Trophoblast cell (in vitro differentiated cells and primary cell): ENCODE measurements around the gene VENTX.
"Not testable (repeated sequence)": the region's sequence is repeated elsewhere in the genome, so short reads cannot be mapped to it uniquely, and the experiment has no call there.

Source experiments
- DNase-seq, 2 donors: peaks; one replicate each; pipeline ENCODE4 v3.0.0-alpha.2; 2016
- H2AFZ ChIP-seq: 2 replicates; pipeline ENCODE4 v1.6.1; 2013; ENCODE audit warnings: low read length, moderate library complexity, mild to moderate bottlenecking; ENCODE audit not compliant: insufficient read depth, poor library complexity
- H2AK5ac ChIP-seq: 2 replicates; pipeline ENCODE4 v1.6.1; 2013; ENCODE audit warnings: mild to moderate bottlenecking, low read length
- H2BK120ac ChIP-seq: 2 replicates; pipeline ENCODE4 v1.6.1; 2013; ENCODE audit warnings: low read length, mild to moderate bottlenecking, moderate library complexity; ENCODE audit not compliant: insufficient read depth, poor library complexity
- H2BK12ac ChIP-seq: 2 replicates; pipeline ENCODE4 v1.6.1; 2013; ENCODE audit warnings: mild to moderate bottlenecking, low read length, moderate library complexity
- H2BK5ac ChIP-seq: 2 replicates; pipeline ENCODE4 v1.6.1; 2013; ENCODE audit warnings: low read length, low read depth, moderate library complexity, mild to moderate bottlenecking; ENCODE audit not compliant: poor library complexity
- H3K14ac ChIP-seq: 2 replicates; pipeline ENCODE4 v1.6.1; 2013; ENCODE audit warnings: mild to moderate bottlenecking, low read length
- H3K18ac ChIP-seq: 2 replicates; pipeline ENCODE4 v1.6.1; 2013; ENCODE audit warnings: mild to moderate bottlenecking, low read length
- H3K23ac ChIP-seq: 2 replicates; pipeline ENCODE4 v1.6.1; 2013; ENCODE audit warnings: low read length
- H3K27ac ChIP-seq: 2 replicates; pipeline ENCODE4 v1.5.1; 2013; ENCODE audit warnings: low read depth, mild to moderate bottlenecking, inconsistent platforms, low read length, moderate library complexity
- H3K27me3 ChIP-seq: 2 replicates; pipeline ENCODE4 v1.6.1; 2013; ENCODE audit warnings: inconsistent platforms, mild to moderate bottlenecking, low read length, moderate library complexity; ENCODE audit not compliant: insufficient read depth
- H3K36me3 ChIP-seq, 2 experiments: 1 replicate in 1 of 2; 2 replicates in 1 of 2; pipeline ENCODE4 v1.6.1; 2013; ENCODE audit warnings: low read length in 2 of 2, mild to moderate bottlenecking in 2 of 2, moderate library complexity in 1 of 2; ENCODE audit not compliant: insufficient read depth in 2 of 2, control insufficient read depth in 1 of 2
- H3K4ac ChIP-seq: 2 replicates; pipeline ENCODE4 v1.6.1; 2013; ENCODE audit warnings: low read depth, mild to moderate bottlenecking, low read length, moderate library complexity
- H3K4me1 ChIP-seq, 2 experiments: 1 replicate in 1 of 2; 2 replicates in 1 of 2; pipeline ENCODE4 v1.6.1; 2013; ENCODE audit warnings: low read length in 2 of 2, mild to moderate bottlenecking in 2 of 2, moderate library complexity in 1 of 2; ENCODE audit not compliant: insufficient read depth in 2 of 2, control insufficient read depth in 1 of 2
- H3K4me2 ChIP-seq: 2 replicates; pipeline ENCODE4 v1.6.1; 2013; ENCODE audit warnings: inconsistent platforms, mild to moderate bottlenecking, low read length, moderate library complexity
- H3K4me3 ChIP-seq: 2 replicates; pipeline ENCODE4 v1.5.1; 2013; ENCODE audit warnings: mild to moderate bottlenecking, low read depth, low read length, inconsistent platforms
- H3K79me1 ChIP-seq: one replicate; pipeline ENCODE4 v1.6.1; 2013; ENCODE audit warnings: low read length
- H3K79me2 ChIP-seq: 2 replicates; pipeline ENCODE4 v1.6.1; 2013; ENCODE audit warnings: low read length, mild to moderate bottlenecking; ENCODE audit not compliant: control insufficient read depth, insufficient read depth, poor library complexity
- H3K9ac ChIP-seq: 2 replicates; pipeline ENCODE4 v1.6.1; 2013; ENCODE audit warnings: mild to moderate bottlenecking, low read length
- H3K9me3 ChIP-seq: 2 replicates; pipeline ENCODE4 v1.6.1; 2013; ENCODE audit warnings: low read depth, mild to moderate bottlenecking, control low read depth, inconsistent platforms, low read length; ENCODE audit not compliant: insufficient read depth
- H4K12ac ChIP-seq: 2 replicates; pipeline ENCODE4 v1.6.1; 2013; ENCODE audit warnings: low read depth, mild to moderate bottlenecking, low read length, moderate library complexity
- H4K8ac ChIP-seq: 2 replicates; pipeline ENCODE4 v1.6.1; 2013; ENCODE audit warnings: low read depth, mild to moderate bottlenecking, low read length, moderate library complexity
- H4K91ac ChIP-seq: one replicate; pipeline ENCODE4 v1.6.1; 2013; ENCODE audit warnings: low read depth, mild to moderate bottlenecking, low read length, moderate library complexity
- WGBS: extraction: QIAGEN DNeasy Blood & Tissue Kit; methylation state at CpG from one replicate; pipeline ENCODE4 v1.1.7; 2013; ENCODE audit warnings: missing lambda C conversion rate; ENCODE audit not compliant: insufficient read length, insufficient coverage; ENCODE audit errors: extremely low coverage; 5-methylcytosine and 5-hydroxymethylcytosine counted together

VENTX gene

GRCh38 chr10:133234796-133235195 is 2.9 kb upstream of the VENTX start:
- not testable (repeated sequence) for H3K79me1 ChIP-seq, H2AFZ ChIP-seq, H4K12ac ChIP-seq, H2BK12ac ChIP-seq, H3K4me3 ChIP-seq, H3K18ac ChIP-seq, DNase-seq, H3K79me2 ChIP-seq, H3K36me3 ChIP-seq, H3K27ac ChIP-seq, H4K8ac ChIP-seq, H4K91ac ChIP-seq, H3K9me3 ChIP-seq, H3K23ac ChIP-seq, H3K4ac ChIP-seq, H3K14ac ChIP-seq, H3K9ac ChIP-seq, H2AK5ac ChIP-seq, H2BK120ac ChIP-seq, H2BK5ac ChIP-seq, H3K4me2 ChIP-seq
- Histone ChIP-seq H3K27me3 (peaks cover 78% of the 10 kb centered on the region), H3K4me1 (peaks cover 7 to 12% of the 10 kb centered on the region in 2 experiments)
- no CpG with 5 or more reads among the region's 10 CpGs for WGBS

DNA sequence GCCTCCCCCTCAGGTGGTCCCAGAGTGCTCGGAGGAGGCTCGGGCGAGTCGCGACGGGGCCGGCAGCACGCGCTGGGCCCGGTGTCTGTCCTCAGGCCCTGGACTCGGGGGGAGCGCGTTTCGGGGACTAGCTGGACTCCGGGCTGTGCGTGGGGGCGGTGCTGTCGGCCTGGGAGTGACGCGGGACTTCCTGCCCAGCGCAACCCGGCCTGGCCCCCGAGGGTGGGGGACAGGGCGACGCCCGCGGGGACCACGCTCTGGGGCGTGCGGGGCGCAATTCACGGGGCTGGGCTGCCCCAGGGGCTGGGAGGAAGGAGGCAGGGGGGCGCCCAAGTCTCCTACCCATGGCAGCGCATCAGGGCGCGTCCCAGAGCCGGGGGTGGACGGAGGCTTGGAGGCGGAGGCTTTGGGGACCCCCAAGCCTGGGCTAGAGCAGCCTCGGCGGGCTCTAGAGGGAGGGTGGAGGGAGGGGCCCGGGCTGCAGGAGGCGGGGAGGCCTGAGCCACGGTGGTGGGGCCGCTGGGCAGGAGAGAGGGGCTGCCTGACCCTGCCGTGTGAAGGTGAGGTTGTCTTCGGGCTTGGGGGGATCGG is 2.3 kb upstream of the VENTX start:
- Histone ChIP-seq H3K9ac (no peak overlapping the region), H2BK5ac (no peak overlapping the region), H3K36me3 (no peaks in the 10 kb centered on the region), H3K4me3 (no peak overlapping the region), H4K8ac (no peak overlapping the region), H3K18ac (no peak overlapping the region), H4K91ac (no peak overlapping the region), H3K23ac (no peak overlapping the region), H3K79me1 (no peaks in the 10 kb centered on the region), H3K14ac (no peak overlapping the region), H2AFZ (no peak overlapping the region), H3K4ac (no peak overlapping the region), H4K12ac (no peak overlapping the region), H3K79me2 (no peaks in the 10 kb centered on the region), H3K27me3 (peaks cover 74% of the 10 kb centered on the region), H3K27ac (no peak overlapping the region), H2BK120ac (no peak overlapping the region), H3K4me2 (no peak overlapping the region), H3K4me1 (peaks cover 7 to 11% of the 10 kb centered on the region in 2 experiments), H3K9me3 (peaks cover 8% of the 10 kb centered on the region), H2AK5ac (no peak overlapping the region), H2BK12ac (no peak overlapping the region)
- DNase-seq, result no peak
- no CpG with 5 or more reads among the region's 48 CpGs for WGBS

- WGBS, result no CpG with 5 or more reads among the region's 18 CpGs
- Histone ChIP-seq H2AK5ac (no peak overlapping the region), H2AFZ (no peak overlapping the region)
Observed at GRCh38 chr10:133235932-133236331, 1.7 kb upstream of the VENTX start.

DNA sequence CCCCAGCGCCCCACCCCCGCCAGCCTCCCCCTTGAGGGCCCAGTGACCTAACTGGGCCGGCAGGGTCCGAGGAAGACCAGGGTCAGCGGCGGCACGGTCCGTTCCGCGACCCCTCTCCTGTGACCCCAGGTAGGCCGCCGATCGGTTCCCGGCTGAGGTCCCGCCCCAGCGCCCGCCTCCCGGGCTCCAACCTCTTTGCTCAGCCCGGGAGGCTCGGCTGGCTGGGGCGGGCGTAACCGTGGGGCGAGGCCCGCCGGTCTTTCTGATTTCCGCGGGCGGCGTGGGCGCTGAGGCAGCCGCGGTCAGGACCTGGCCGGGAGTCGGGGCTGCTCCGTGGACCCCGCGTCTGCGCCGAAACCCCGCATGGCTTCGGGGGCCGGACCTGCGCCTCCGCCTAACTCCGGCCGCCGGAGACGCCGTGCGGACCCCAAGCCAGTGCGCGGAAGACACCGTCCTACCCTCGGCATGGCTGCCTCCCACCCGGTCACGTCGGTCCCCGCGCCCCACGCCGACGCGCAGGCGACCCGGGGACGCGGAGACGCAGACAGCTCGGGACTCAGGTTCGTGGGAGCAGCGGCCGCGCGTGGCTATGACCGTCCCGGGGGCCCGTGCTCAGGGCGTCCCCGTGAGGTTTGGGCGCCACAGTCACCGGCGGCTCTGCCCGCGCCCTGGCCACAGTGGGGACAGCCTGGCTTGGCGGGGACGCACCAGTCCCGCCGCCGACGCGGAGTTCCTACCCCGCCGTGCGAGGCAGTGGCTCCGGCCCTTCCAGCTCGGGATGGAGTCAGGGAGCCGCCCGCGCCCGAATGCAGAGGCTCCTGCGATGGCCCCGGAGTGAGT is 1.0 kb upstream of the VENTX start:
- Histone ChIP-seq H3K18ac (no peak overlapping the region), H2AFZ (peak overlapping the region; percentile 17), H4K12ac (no peak overlapping the region), H2AK5ac (no peak overlapping the region), H2BK12ac (no peak overlapping the region), H2BK120ac (no peak overlapping the region), H3K9ac (no peak overlapping the region), H4K91ac (no peak overlapping the region), H4K8ac (no peak overlapping the region), H3K4ac (no peak overlapping the region), H3K23ac (no peak overlapping the region), H3K4me1 (peaks cover 7 to 8% of the 10 kb centered on the region in 2 experiments), H3K27me3 (peaks cover 62% of the 10 kb centered on the region), H3K79me2 (no peaks in the 10 kb centered on the region), H3K14ac (no peak overlapping the region), H3K27ac (no peak overlapping the region), H3K9me3 (peaks cover 4% of the 10 kb centered on the region), H3K79me1 (no peaks in the 10 kb centered on the region), H3K4me2 (peak overlapping the region; percentile 53), H3K36me3 (no peaks in the 10 kb centered on the region), H2BK5ac (no peak overlapping the region), H3K4me3 (no peak overlapping the region)
- DNase-seq, result no peak
- no CpG with 5 or more reads among the region's 103 CpGs for WGBS

More at GRCh38 chr10:133235932-133236331, 1.7 kb upstream of the VENTX start:
- Histone ChIP-seq H4K12ac (no peak overlapping the region), H3K4ac (no peak overlapping the region), H4K8ac (no peak overlapping the region), H3K27ac (no peak overlapping the region), H2BK5ac (no peak overlapping the region), H3K79me2 (no peaks in the 10 kb centered on the region), H3K4me1 (peaks cover 7 to 8% of the 10 kb centered on the region in 2 experiments), H3K79me1 (no peaks in the 10 kb centered on the region), H3K18ac (no peak overlapping the region), H3K36me3 (no peaks in the 10 kb centered on the region), H2BK120ac (no peak overlapping the region), H3K4me2 (no peak overlapping the region), H3K14ac (no peak overlapping the region), H3K27me3 (peaks cover 69% of the 10 kb centered on the region), H3K23ac (no peak overlapping the region), H3K9me3 (peaks cover 8% of the 10 kb centered on the region), H2BK12ac (no peak overlapping the region), H4K91ac (no peak overlapping the region), H3K4me3 (no peak overlapping the region), H3K9ac (no peak overlapping the region)
- no peak for DNase-seq
